IMR-90 (cell line): Measurements from ENCODE around the gene PCDHGB1. TPM values are rescaled to one million over a fixed set of nuclear protein-coding genes. Genes with fewer than 3 reads are reported as not detected.

Experiments used
- ATAC-seq: fragments of 200-7000 bp; cut with Tn5 transposase; 2 replicates; pipeline ENCODE4 v1.9.1; 2020; ENCODE audit warnings: low read depth, mild to moderate bottlenecking, moderate library complexity
- BruUV-seq: library from RNA; stranded (reverse); fragments of 400-500 nt; replicated peaks from 2 replicates; lab custom pipeline; 2021; lab: Mats Ljungman, UMichigan
- CTCF ChIA-PET: fragments of 300-600 bp; formaldehyde crosslinking; extraction: SDS; loops from one replicate; lab custom pipeline; 2021; ENCODE audit warnings: antibody characterized with exemption; lab: Yijun Ruan, JAX
- POLR2A ChIA-PET: fragments of 300-600 bp; sonication (Branson Sonifier 250); formaldehyde crosslinking; loops from one replicate; lab custom pipeline; 2022; ENCODE audit warnings: antibody characterized with exemption; ENCODE audit not compliant: unreplicated experiment; lab: Charles Lee
- DNase-seq: peaks from one replicate; pipeline ENCODE4 v3.0.0; 2013
- H2AFZ ChIP-seq: replicated peaks from 2 replicates; pipeline ENCODE3; 2013; ENCODE audit warnings: low read length, mild to moderate bottlenecking; ENCODE audit not compliant: poor library complexity
- H2AK5ac ChIP-seq: 2 replicates; pipeline ENCODE4 v1.6.1; 2013; ENCODE audit warnings: low read depth, low read length, inconsistent platforms
- H2AK9ac ChIP-seq: replicated peaks from 2 replicates; pipeline ENCODE3; 2013; ENCODE audit warnings: mild to moderate bottlenecking, low read depth, low read length, moderate library complexity; ENCODE audit not compliant: poor library complexity
- H2BK120ac ChIP-seq: 2 replicates; pipeline ENCODE4 v1.6.1; 2013; ENCODE audit warnings: low read depth, low read length, inconsistent platforms
- H2BK15ac ChIP-seq: 3 replicates; pipeline ENCODE4 v1.6.1; 2013; ENCODE audit warnings: low read depth, low read length, inconsistent platforms
- H2BK20ac ChIP-seq: 2 replicates; pipeline ENCODE4 v1.6.1; 2013; ENCODE audit warnings: low read depth, mild to moderate bottlenecking, inconsistent platforms, low read length, moderate library complexity
- H2BK5ac ChIP-seq: 2 replicates; pipeline ENCODE4 v1.6.1; 2013; ENCODE audit warnings: mild to moderate bottlenecking, low read depth, low read length, inconsistent platforms; ENCODE audit not compliant: poor library complexity, severe bottlenecking
- H3K14ac ChIP-seq: replicated peaks from 2 replicates; pipeline ENCODE4 v1.6.1; 2013; ENCODE audit warnings: low read depth, low read length, inconsistent platforms
- H3K18ac ChIP-seq: 2 replicates; pipeline ENCODE4 v1.6.1; 2013; ENCODE audit warnings: low read depth, low read length, control low read depth
- H3K23ac ChIP-seq: 2 replicates; pipeline ENCODE4 v1.6.1; 2013; ENCODE audit warnings: low read depth, low read length, inconsistent platforms
- H3K27ac ChIP-seq: 2 replicates; pipeline ENCODE4 v1.5.1; 2013; ENCODE audit warnings: mild to moderate bottlenecking, control low read depth, low read length; ENCODE audit not compliant: insufficient read depth
- H3K27me3 ChIP-seq: 2 replicates; pipeline ENCODE4 v1.6.1; 2013; ENCODE audit warnings: low read length; ENCODE audit not compliant: control insufficient read depth, insufficient read depth
- H3K36me3 ChIP-seq: 2 replicates; pipeline ENCODE4 v1.6.1; 2013; ENCODE audit warnings: low read length, mixed read lengths; ENCODE audit not compliant: control insufficient read depth, insufficient read depth
- H3K4ac ChIP-seq: 2 replicates; pipeline ENCODE4 v1.6.1; 2013; ENCODE audit warnings: low read depth, low read length, inconsistent platforms
- H3K4me1 ChIP-seq: 2 replicates; pipeline ENCODE4 v1.6.1; 2013; ENCODE audit warnings: low read length, mixed read lengths; ENCODE audit not compliant: control insufficient read depth, insufficient read depth
- H3K4me2 ChIP-seq: 2 replicates; pipeline ENCODE4 v1.6.1; 2013; ENCODE audit warnings: low read depth, mild to moderate bottlenecking, control low read depth, low read length, moderate library complexity
- H3K4me3 ChIP-seq: 2 replicates; pipeline ENCODE4 v1.5.1; 2013; ENCODE audit warnings: low read depth, mild to moderate bottlenecking, control low read depth, low read length, moderate library complexity; ENCODE audit not compliant: insufficient read depth
- H3K56ac ChIP-seq: 2 replicates; pipeline ENCODE4 v1.6.1; 2013; ENCODE audit warnings: low read length, inconsistent platforms; ENCODE audit not compliant: insufficient read depth; ENCODE audit errors: extremely low read depth
- H3K79me1 ChIP-seq, 2 experiments: 2 replicates each; pipeline ENCODE4 v1.6.1; 2013; ENCODE audit warnings: low read length in 2 of 2, inconsistent platforms in 1 of 2, low read depth in 1 of 2
- H3K9ac ChIP-seq: 2 replicates; pipeline ENCODE4 v1.6.1; 2013; ENCODE audit warnings: low read depth, low read length, control low read depth
- H3K9me1 ChIP-seq: 2 replicates; pipeline ENCODE4 v1.6.1; 2013; ENCODE audit warnings: low read length, inconsistent platforms; ENCODE audit not compliant: insufficient read depth
- H3K9me3 ChIP-seq: 2 replicates; pipeline ENCODE4 v1.6.1; 2013; ENCODE audit warnings: low read length; ENCODE audit not compliant: control insufficient read depth, insufficient read depth
- H4K20me1 ChIP-seq: 2 replicates; pipeline ENCODE4 v1.6.1; 2013; ENCODE audit warnings: low read length, inconsistent platforms; ENCODE audit not compliant: insufficient read depth
- H4K5ac ChIP-seq: 2 replicates; pipeline ENCODE4 v1.6.1; 2013; ENCODE audit warnings: mild to moderate bottlenecking, low read depth, low read length, control low read depth
- H4K8ac ChIP-seq, 2 experiments: 2 replicates each; pipeline ENCODE4 v1.6.1; 2013; ENCODE audit warnings: low read depth in 2 of 2, low read length in 2 of 2, control low read depth in 1 of 2, inconsistent platforms in 1 of 2
- H4K91ac ChIP-seq: 2 replicates; pipeline ENCODE4 v1.6.1; 2013; ENCODE audit warnings: low read depth, low read length, inconsistent platforms; ENCODE audit not compliant: insufficient read depth
- BHLHE40 ChIP-seq: fragments of 150-350 bp; IDR thresholded peaks from 2 replicates; pipeline ENCODE4 v1.6.1; 2016; ENCODE audit warnings: mild to moderate bottlenecking, low read depth, low read length
- CEBPB ChIP-seq: IDR thresholded peaks from 2 replicates; pipeline ENCODE4 v1.6.1; 2012; ENCODE audit warnings: low read depth, low read length, improper control_type of control experiment
- CHD1 ChIP-seq: IDR thresholded peaks from 2 replicates; pipeline ENCODE4 v1.6.1; 2012; ENCODE audit warnings: low read depth, low read length, improper control_type of control experiment
- CTCF ChIP-seq: conservative IDR thresholded peaks from 2 replicates; pipeline ENCODE4 v1.5.1; 2012; ENCODE audit warnings: mild to moderate bottlenecking, low read depth, low read length, improper control_type of control experiment
- ELK1 ChIP-seq: fragments of 150-350 bp; IDR thresholded peaks from 2 replicates; pipeline ENCODE4 v1.6.1; 2016; ENCODE audit warnings: low read depth, mild to moderate bottlenecking, low read length, moderate library complexity, borderline replicate concordance
- FOS ChIP-seq: fragments of 150-350 bp; IDR thresholded peaks from 2 replicates; pipeline ENCODE4 v1.6.1; 2016; ENCODE audit warnings: low read depth, low read length
- MAFK ChIP-seq: IDR thresholded peaks from 2 replicates; pipeline ENCODE4 v1.6.1; 2012; ENCODE audit warnings: low read depth, low read length, improper control_type of control experiment
- MAZ ChIP-seq: IDR thresholded peaks from 2 replicates; pipeline ENCODE4 v1.6.1; 2012; ENCODE audit warnings: low read depth, mild to moderate bottlenecking, low read length, improper control_type of control experiment, moderate library complexity, borderline replicate concordance
- MXI1 ChIP-seq: IDR thresholded peaks from 2 replicates; pipeline ENCODE4 v1.6.1; 2012; ENCODE audit warnings: low read depth, mild to moderate bottlenecking, low read length, moderate library complexity, borderline replicate concordance
- POLR2A ChIP-seq: IDR thresholded peaks from 2 replicates; pipeline ENCODE4 v1.6.1; 2012; ENCODE audit warnings: mild to moderate bottlenecking, low read depth, low read length
- RAD21 ChIP-seq: IDR thresholded peaks from 2 replicates; pipeline ENCODE4 v1.6.1; 2012; ENCODE audit warnings: low read length, improper control_type of control experiment
- RCOR1 ChIP-seq: IDR thresholded peaks from 2 replicates; pipeline ENCODE4 v1.6.1; 2012; ENCODE audit warnings: mild to moderate bottlenecking, low read length, improper control_type of control experiment; ENCODE audit not compliant: insufficient replicate concordance
- RFX5 ChIP-seq: IDR thresholded peaks from 2 replicates; pipeline ENCODE4 v1.8.0; 2012; ENCODE audit warnings: low read depth, mild to moderate bottlenecking, low read length, moderate library complexity
- SMC3 ChIP-seq: fragments of 150-350 bp; IDR thresholded peaks from 2 replicates; pipeline ENCODE4 v1.6.1; 2016; ENCODE audit warnings: low read depth, mild to moderate bottlenecking, antibody characterized with exemption, low read length, moderate library complexity
- USF2 ChIP-seq: fragments of 150-350 bp; IDR thresholded peaks from 2 replicates; pipeline ENCODE4 v1.6.1; 2017; ENCODE audit warnings: mild to moderate bottlenecking, antibody characterized with exemption, low read length, low read depth
- WGBS, 2 experiments: methylation state at CpG; one replicate each; pipeline versions ENCODE4 v1.1.5 to v1.1.7; 2013; ENCODE audit warnings: missing lambda C conversion rate in 2 of 2; ENCODE audit not compliant: insufficient read length in 1 of 2; ENCODE audit errors: extremely low coverage in 2 of 2; 5-methylcytosine and 5-hydroxymethylcytosine counted together
- dilution Hi-C: fragments of 300-500 bp; cut with HindIII; formaldehyde crosslinking; loops from one replicate; pipeline ENCODE4 v1.14.3; 2018; ENCODE audit warnings: low sequenced_read_pairs; ENCODE audit not compliant: unreplicated experiment
- in situ Hi-C: fragments of 300-500 bp; cut with MboI; formaldehyde crosslinking; loops from 3 replicates; pipeline ENCODE4 v1.14.3; 2019; ENCODE audit warnings: low sequenced_read_pairs, inconsistent platforms, mixed read lengths
- intact Hi-C: fragments of 100-400 bp; cut with micrococcal nuclease; formaldehyde crosslinking; loops from 2 replicates; pipeline ENCODE4 v1.10.0; 2022
- polyA plus RNA-seq, 3 experiments: library from polyadenylated mRNA; depleted of rRNA; stranded (reverse); fragments of >200 nt; gene quantifications; 2 replicates each; pipeline ENCODE4 v1.2.3, GENCODE V29; 2012; ENCODE audit warnings: low replicate concordance in 1 of 3
- total RNA-seq: library from RNA; depleted of rRNA; stranded (reverse); fragments of >200 nt; gene quantifications from 2 replicates; pipeline ENCODE4 v1.2.3, GENCODE V29; 2012

PCDHGB1 gene
- total and polyA plus RNA-seq, 2 of the 4 experiments (the other 2 are of a cell fraction): 1.9 to 3.6 TPM

- Histone ChIP-seq H4K8ac (no peak overlapping the region), H4K5ac (no peak overlapping the region), H3K36me3 (peaks cover 9% of the 10 kb centered on the region; the same call in 1 of the 2 replicates), H3K9me1 (no peaks in the 10 kb centered on the region), H3K4ac (no peak overlapping the region), H3K27ac (no peak overlapping the region), H2BK20ac (no peak overlapping the region), H2AFZ (peak overlapping the region; percentile 2), H4K91ac (no peak overlapping the region), H2AK9ac (peak overlapping the region; percentile 89), H3K27me3 (no peaks in the 10 kb centered on the region), H3K79me1 (peaks cover 7 to 13% of the 10 kb centered on the region in 2 experiments; a peak in 3 of 4 replicates), H2BK15ac (no peak overlapping the region), H3K4me3 (no peak overlapping the region), H4K20me1 (no peaks in the 10 kb centered on the region), H3K9me3 (peaks cover 43% of the 10 kb centered on the region), H3K56ac (no peak overlapping the region), H3K14ac (no peak overlapping the region), H3K18ac (no peak overlapping the region), H2AK5ac (no peak overlapping the region), H3K4me1 (peaks cover 1% of the 10 kb centered on the region; the same call in 1 of the 2 replicates), H2BK5ac (no peak overlapping the region), H3K4me2 (no peak overlapping the region), H3K23ac (no peak overlapping the region), H3K9ac (no peak overlapping the region), H2BK120ac (no peak overlapping the region)
- in situ Hi-C loops: no loop called here
- WGBS, 2 experiments: 59% methylated on average over 23 of the region's 43 CpGs; no CpG with 5 or more reads in 1 of the 2 experiments
- no peak for DNase-seq
- dilution Hi-C loops: no loop called here
- no TSS peak for BruUV-seq
- ATAC-seq: no peak
- intact Hi-C loops: no loop called here
- ChIA-PET POLR2A (no interaction called here), CTCF (no interaction called here)
- TF ChIP-seq POLR2A (no peak), MAZ (no peak), USF2 (no peak), CEBPB (no peak), CHD1 (no peak), MXI1 (no peak), BHLHE40 (no peak), RFX5 (no peak), FOS (no peak), ELK1 (no peak), CTCF (no peak), MAFK (no peak), RAD21 (no peak), SMC3 (no peak), RCOR1 (no peak)
Measured at GRCh38 chr5:141384471-141385267, 34.8 kb downstream of the PCDHGB1 start.
